AG08395 (cell line): ENCODE measurements around the gene ZNF408.
"Not testable (repeated sequence)": the region's sequence is repeated elsewhere in the genome, so short reads cannot be mapped to it uniquely, and the experiment has no call there.

ENCODE experiments used
- DNase-seq: peaks from one replicate; pipeline ENCODE4 v3.0.0; 2012; ENCODE audit warnings: mixed read lengths, low spot score

Gene ZNF408

GRCh38 chr11:46697723-46698122, 3.1 kb upstream of the ZNF408 start:
- DNase-seq = no peak

GRCh38 chr11:46698597-46698996, 2.2 kb upstream of the ZNF408 start:
- DNase-seq = no peak

GRCh38 chr11:46701078-46701654, 335 bp downstream of the ZNF408 start:
- DNase-seq = no peak

GRCh38 chr11:46705070-46705688, 4.3 kb downstream of the ZNF408 start:
- DNase-seq = no peak

GRCh38 chr11:46706886-46707285, 6.1 kb downstream of the ZNF408 start:
- DNase-seq = no peak

- not testable (repeated sequence) for DNase-seq
These were observed 8.5 kb downstream of the ZNF408 start for GRCh38 chr11:46709351-46709750.

GRCh38 chr11:46710821-46711269, 10.0 kb downstream of the ZNF408 start:
- peak; percentile 93 for DNase-seq

GRCh38 chr11:46711303-46711702, 10.5 kb downstream of the ZNF408 start:
- no peak for DNase-seq

- no peak for DNase-seq
These were observed 12.2 kb downstream of the ZNF408 start for GRCh38 chr11:46712874-46713576.

GRCh38 chr11:46717825-46718154, 17.0 kb downstream of the ZNF408 start:
- DNase-seq = not testable (repeated sequence)

GRCh38 chr11:46718155-46719019, 17.6 kb downstream of the ZNF408 start:
- DNase-seq = no peak

- DNase-seq = no peak
These were observed 18.3 kb downstream of the ZNF408 start, which contains the start of gene F2 for GRCh38 chr11:46719048-46719542. F2 (plus strand) TSS chr11:46719213; CDS start chr11:46719236, 23 bp downstream.

GRCh38 chr11:46719543-46720218, 18.9 kb downstream of the ZNF408 start:
- no peak for DNase-seq

- DNase-seq = no peak
These were observed 20.5 kb downstream of the ZNF408 start for GRCh38 chr11:46721286-46721685.

GRCh38 chr11:46722566-46723358, 21.9 kb downstream of the ZNF408 start:
- no peak for DNase-seq

- DNase-seq = no peak
These were observed 22.5 kb downstream of the ZNF408 start for GRCh38 chr11:46723359-46723680.

GRCh38 chr11:46724088-46724487, 23.3 kb downstream of the ZNF408 start:
- no peak for DNase-seq

- DNase-seq = no peak
These were observed 24.7 kb downstream of the ZNF408 start for GRCh38 chr11:46725338-46726205.

GRCh38 chr11:46726206-46726862, 25.5 kb downstream of the ZNF408 start:
- DNase-seq = no peak
